Measurements from ENCODE around the gene NEK7.
"Not testable (repeated sequence)": the region's sequence is repeated elsewhere in the genome, so short reads cannot be mapped to it uniquely, and the experiment has no call there.

NEK7 gene

GRCh38 chr1:198123133-198123532 lies 33.7 kb upstream of the NEK7 start:
- Histone ChIP-seq H3K4me1 (no peaks in the 10 kb centered on the region; the same call in 1 of the 2 replicates), H3K4me3 (ENCODE audit: low read depth, low read length) (no peak overlapping the region), H3K36me3 (no peaks in the 10 kb centered on the region), H3K27me3 (no peaks in the 10 kb centered on the region), H3K9me3 (no peaks in the 10 kb centered on the region)
- no peak for TF ChIP-seq CTCF (IDR thresholded peaks at IDR 0.05; ENCODE audit: low read depth, low read length)
- DNase-seq: no peak

GRCh38 chr1:198124673-198125072 lies 32.1 kb upstream of the NEK7 start:
- no peaks in the 10 kb centered on the region for H3K9me3 ChIP-seq
- no peaks in the 10 kb centered on the region; the same call in 1 of the 2 replicates for H3K4me1 ChIP-seq
- H3K27me3 ChIP-seq: no peaks in the 10 kb centered on the region
- H3K36me3 ChIP-seq: no peaks in the 10 kb centered on the region
- no peak for TF ChIP-seq CTCF (IDR thresholded peaks at IDR 0.05; ENCODE audit: low read depth, low read length)
- H3K4me3 ChIP-seq (ENCODE audit: low read depth, low read length): no peak overlapping the region
- DNase-seq: no peak

- Histone ChIP-seq H3K4me1 (no peaks in the 10 kb centered on the region; the same call in 1 of the 2 replicates), H3K36me3 (no peaks in the 10 kb centered on the region), H3K9me3 (no peaks in the 10 kb centered on the region), H3K27me3 (no peaks in the 10 kb centered on the region), H3K4me3 (ENCODE audit: low read depth, low read length) (no peak overlapping the region)
- TF ChIP-seq CTCF (IDR thresholded peaks at IDR 0.05; ENCODE audit: low read depth, low read length): no peak
- DNase-seq: no peak
These were observed 30.6 kb upstream of the NEK7 start for GRCh38 chr1:198125995-198126735.

- Histone ChIP-seq H3K9me3 (no peaks in the 10 kb centered on the region), H3K36me3 (no peaks in the 10 kb centered on the region), H3K4me3 (ENCODE audit: low read depth, low read length) (no peak overlapping the region), H3K27me3 (no peaks in the 10 kb centered on the region), H3K4me1 (no peaks in the 10 kb centered on the region; the same call in 1 of the 2 replicates)
- DNase-seq: no peak
- no peak for TF ChIP-seq CTCF (IDR thresholded peaks at IDR 0.05; ENCODE audit: low read depth, low read length)
These were observed 28.3 kb upstream of the NEK7 start for GRCh38 chr1:198128533-198128932.

GRCh38 chr1:198130053-198130452 lies 26.7 kb upstream of the NEK7 start:
- H3K4me1 ChIP-seq, DNase-seq, H3K27me3 ChIP-seq: not testable (repeated sequence)

GRCh38 chr1:198132060-198132781 lies 24.6 kb upstream of the NEK7 start:
- no peaks in the 10 kb centered on the region for H3K9me3 ChIP-seq
- TF ChIP-seq CTCF (IDR thresholded peaks at IDR 0.05; ENCODE audit: low read depth, low read length): no peak
- DNase-seq: no peak

More at GRCh38 chr1:198130053-198130452, 26.7 kb upstream of the NEK7 start:
- H3K4me3 ChIP-seq (ENCODE audit: low read depth, low read length); H3K9me3 ChIP-seq; H3K36me3 ChIP-seq: not testable (repeated sequence)

More at GRCh38 chr1:198132060-198132781, 24.6 kb upstream of the NEK7 start:
- Histone ChIP-seq H3K4me1 (no peaks in the 10 kb centered on the region), H3K27me3 (no peaks in the 10 kb centered on the region), H3K4me3 (ENCODE audit: low read depth, low read length) (no peak overlapping the region), H3K36me3 (no peaks in the 10 kb centered on the region)

Measured in BE2C (cell line).